Skeletal muscle tissue (tissue), 4 donors: ENCODE measurements around the gene CIAO3. TPM values are rescaled to one million over a fixed set of nuclear protein-coding genes. Genes with fewer than 3 reads are reported as not detected.

Experiments
- H3K27ac ChIP-seq: one replicate; pipeline ENCODE4 v1.7.0; 2013; ENCODE audit warnings: mild to moderate bottlenecking, low read depth, low read length, inconsistent platforms
- H3K27me3 ChIP-seq, 3 donors: one replicate each; pipeline ENCODE4 v1.7.0; 2013; ENCODE audit warnings: low read length in 3 of 3; ENCODE audit not compliant: control insufficient read depth in 3 of 3, insufficient read depth in 3 of 3
- H3K36me3 ChIP-seq, 3 donors: one replicate each; pipeline ENCODE4 v1.7.0; 2013; ENCODE audit warnings: low read length in 3 of 3; ENCODE audit not compliant: control insufficient read depth in 3 of 3, insufficient read depth in 3 of 3
- H3K4me1 ChIP-seq, 3 donors: one replicate each; pipeline ENCODE4 v1.7.0; 2013; ENCODE audit warnings: low read length in 3 of 3, mild to moderate bottlenecking in 3 of 3; ENCODE audit not compliant: control insufficient read depth in 3 of 3, insufficient read depth in 3 of 3
- H3K4me3 ChIP-seq, 3 donors: one replicate each; pipeline ENCODE4 v1.7.0; 2013; ENCODE audit warnings: low read length in 3 of 3
- H3K9ac ChIP-seq, 3 donors: one replicate each; pipeline ENCODE4 v1.7.0; 2013; ENCODE audit warnings: low read length in 3 of 3, mild to moderate bottlenecking in 3 of 3, moderate library complexity in 2 of 3, low read depth in 1 of 3
- H3K9me3 ChIP-seq, 3 donors: one replicate each; pipeline ENCODE4 v1.7.0; 2013; ENCODE audit warnings: low read length in 3 of 3; ENCODE audit not compliant: control insufficient read depth in 3 of 3
- total RNA-seq: library from RNA; depleted of rRNA; stranded (reverse); fragments of >200 nt; gene quantifications from one replicate; pipeline ENCODE4 v1.2.3, GENCODE V29; 2014
- donor health status: Osteomylitis.

The CIAO3 gene
- total RNA-seq, 1 donor from 2014 or later = 43.3 TPM

- H3K9me3 ChIP-seq = no peaks in the 10 kb centered on the region
- no peak overlapping the region for H3K4me3 ChIP-seq
- H3K27ac ChIP-seq = no peak overlapping the region
- H3K36me3 ChIP-seq = peaks cover 27 to 32% (median 31%) of the 10 kb centered on the region in 3 donors
- peaks cover 15 to 16% (median 16%) of the 10 kb centered on the region in 3 donors for H3K4me1 ChIP-seq
- peaks cover 22 to 34% (median 23%) of the 10 kb centered on the region in 3 donors for H3K27me3 ChIP-seq
- H3K9ac ChIP-seq = no peak overlapping the region
Measured at GRCh38 chr16:729768-730665, 10.8 kb downstream of the CIAO3 start.

- Histone ChIP-seq H3K9ac (no peak overlapping the region), H3K27ac (no peak overlapping the region), H3K4me3 (no peak overlapping the region), H3K9me3 (no peaks in the 10 kb centered on the region), H3K27me3 (peaks cover 22 to 39% (median 23%) of the 10 kb centered on the region in 3 donors), H3K36me3 (peaks cover 18 to 24% (median 23%) of the 10 kb centered on the region in 3 donors), H3K4me1 (peaks cover 15 to 16% (median 16%) of the 10 kb centered on the region in 3 donors)
Measured at GRCh38 chr16:728890-729744, 11.7 kb downstream of the CIAO3 start.

- H3K27me3 ChIP-seq = peaks cover 22 to 39% (median 23%) of the 10 kb centered on the region in 3 donors
- H3K27ac ChIP-seq = no peak overlapping the region
- H3K9ac ChIP-seq = no peak overlapping the region
- peak overlapping the region in 1 of 3 donors; percentile 22 for H3K4me3 ChIP-seq
- peaks cover 15 to 16% (median 16%) of the 10 kb centered on the region in 3 donors for H3K4me1 ChIP-seq
- H3K9me3 ChIP-seq = no peaks in the 10 kb centered on the region
- H3K36me3 ChIP-seq = peaks cover 10 to 19% (median 16%) of the 10 kb centered on the region in 3 donors
Measured at GRCh38 chr16:728131-728889, 12.5 kb downstream of the CIAO3 start.

GRCh38 chr16:727291-727977, 13.4 kb downstream of the CIAO3 start:
- Histone ChIP-seq H3K9ac (peak overlapping the region in 1 of 3 donors; percentile 40), H3K4me1 (peaks cover 15 to 16% (median 16%) of the 10 kb centered on the region in 3 donors), H3K36me3 (peaks cover 1 to 11% (median 10%) of the 10 kb centered on the region in 3 donors), H3K9me3 (no peaks in the 10 kb centered on the region), H3K4me3 (peak overlapping the region; percentile 23 to 54 (median 45)), H3K27me3 (peaks cover 22 to 39% (median 23%) of the 10 kb centered on the region in 3 donors), H3K27ac (no peak overlapping the region)

GRCh38 chr16:726438-727290, 14.1 kb downstream of the CIAO3 start, which contains the start of the genes CCDC78 and HAGHL:
Gene CCDC78 (minus strand): TSS chr16:726443. CDS start chr16:726367, 76 bp downstream.
Gene HAGHL (plus strand): TSS chr16:727106. CDS start chr16:727510, 404 bp downstream.
- peaks cover 19 to 20% (median 19%) of the 10 kb centered on the region in 3 donors for H3K4me1 ChIP-seq
- peak within 1 kb of the TSS in 1 of 3 donors; percentile 40 for H3K9ac ChIP-seq
- peaks cover 0 to 8% (median 4%) of the 10 kb centered on the region in 3 donors for H3K36me3 ChIP-seq
- no peaks in the 10 kb centered on the region for H3K9me3 ChIP-seq
- peaks cover 22 to 39% (median 23%) of the 10 kb centered on the region in 3 donors for H3K27me3 ChIP-seq
- H3K4me3 ChIP-seq = peak within 1 kb of the TSS; percentile 23 to 54 (median 45)
- H3K27ac ChIP-seq = no peak within 1 kb of the TSS

- Histone ChIP-seq H3K27me3 (peaks cover 22 to 39% (median 23%) of the 10 kb centered on the region in 3 donors), H3K4me3 (no peak overlapping the region), H3K27ac (no peak overlapping the region)
Measured at GRCh38 chr16:726188-726437, 14.7 kb downstream of the CIAO3 start.

GRCh38 chr16:725463-726187, 15.2 kb downstream of the CIAO3 start:
- H3K27ac ChIP-seq = no peak overlapping the region
- H3K27me3 ChIP-seq = peaks cover 22 to 39% (median 23%) of the 10 kb centered on the region in 3 donors
- peaks cover 0 to 3% (median under 1%) of the 10 kb centered on the region in 3 donors for H3K36me3 ChIP-seq
- H3K4me1 ChIP-seq = peaks cover 22 to 26% (median 23%) of the 10 kb centered on the region in 3 donors
- H3K4me3 ChIP-seq = no peak overlapping the region
- no peaks in the 10 kb centered on the region for H3K9me3 ChIP-seq
- no peak overlapping the region for H3K9ac ChIP-seq

More at GRCh38 chr16:726188-726437, 14.7 kb downstream of the CIAO3 start:
- Histone ChIP-seq H3K36me3 (peaks cover 0 to 4% (median 2%) of the 10 kb centered on the region in 3 donors), H3K9ac (no peak overlapping the region), H3K4me1 (peaks cover 22 to 24% (median 23%) of the 10 kb centered on the region in 3 donors), H3K9me3 (no peaks in the 10 kb centered on the region)

- H3K4me3 ChIP-seq = no peak overlapping the region
- H3K4me1 ChIP-seq = peaks cover 27 to 32% (median 28%) of the 10 kb centered on the region in 3 donors
- peaks cover 22 to 39% (median 23%) of the 10 kb centered on the region in 3 donors for H3K27me3 ChIP-seq
Measured at GRCh38 chr16:725041-725376, 15.8 kb downstream of the CIAO3 start.

More at GRCh38 chr16:725041-725376, 15.8 kb downstream of the CIAO3 start:
- H3K27ac ChIP-seq = no peak overlapping the region
- H3K36me3 ChIP-seq = peaks cover 0 to 3% (median 0%) of the 10 kb centered on the region in 3 donors
- no peak overlapping the region for H3K9ac ChIP-seq
- no peaks in the 10 kb centered on the region for H3K9me3 ChIP-seq
